ENCODE results near the gene ZNF181. TPM values are rescaled to one million over a fixed set of nuclear protein-coding genes. Genes with fewer than 3 reads are reported as not detected.

The ZNF181 gene
- polyA plus RNA-seq, 1 donor (not counting 4 experiments of a cell fraction or from before 2014, with no cell fraction given) = 4.0 TPM

- H3K36me3 ChIP-seq (ENCODE audit: control insufficient read depth in 2 of 2, extremely low read depth in 1 of 2, insufficient read depth in 2 of 2, low read length in 2 of 2) = peaks cover 8 to 20% of the 10 kb centered on the region in 2 experiments
- H3K9ac ChIP-seq (ENCODE audit: control insufficient read depth, extremely low read depth, insufficient read depth, low read length) = no peak overlapping the region
- no peaks in the 10 kb centered on the region for H3K9me1 ChIP-seq (ENCODE audit: control insufficient read depth, extremely low read depth, insufficient read depth, low read length)
- no peak overlapping the region for H3K27ac ChIP-seq (ENCODE audit: control insufficient read depth, insufficient read depth, low read length)
- H4K20me1 ChIP-seq (ENCODE audit: control insufficient read depth, extremely low read depth, insufficient read depth, low read length) = no peaks in the 10 kb centered on the region
- H3K4me3 ChIP-seq (ENCODE audit: control insufficient read depth in 2 of 3, extremely low read depth in 1 of 3, insufficient read depth in 2 of 3, low read depth in 1 of 3, low read length in 3 of 3) = no peak overlapping the region
- peaks cover 9% of the 10 kb centered on the region for H3K9me3 ChIP-seq (ENCODE audit: control insufficient read depth, low read depth, low read length)
- FAIRE-seq = no peak
- no peaks in the 10 kb centered on the region for H3K79me2 ChIP-seq (ENCODE audit: control insufficient read depth, insufficient read depth, low read length)
- no peak for DNase-seq (ENCODE audit: low read depth, low spot score)
- H3K4me1 ChIP-seq (ENCODE audit: control insufficient read depth, extremely low read depth, insufficient read depth, low read length) = no peaks in the 10 kb centered on the region
- H3K27me3 ChIP-seq (ENCODE audit: control insufficient read depth, extremely low read depth, insufficient read depth, low read length) = no peaks in the 10 kb centered on the region
- no peak overlapping the region for H2AFZ ChIP-seq (ENCODE audit: control insufficient read depth, low read length)
- TF ChIP-seq EZH2 (IDR thresholded peaks at IDR 0.05; ENCODE audit: low read length) (no peak), CTCF (optimal IDR thresholded peaks at IDR 0.05 in 1 of 3, IDR thresholded peaks at IDR 0.05 in 1 of 3, conservative IDR thresholded peaks at IDR 0.05 in 1 of 3; ENCODE audit: extremely low read depth in 1 of 3, insufficient read depth in 2 of 3, low read length in 3 of 3) (no peak)
- dilution Hi-C loops (cut with MboI; ENCODE audit: extremely low pct_ligation_motif_present, low sequenced_read_pairs) = no loop called here
- H3K4me2 ChIP-seq (ENCODE audit: control insufficient read depth, extremely low read depth, insufficient read depth, low read depth, low read length) = no peak overlapping the region
These were observed 32.3 kb downstream of the ZNF181 start for GRCh38 chr19:34766386-34766785.

GRCh38 chr19:34767951-34768350 is 33.9 kb downstream of the ZNF181 start:
- Histone ChIP-seq H3K79me2 (ENCODE audit: control insufficient read depth, insufficient read depth, low read length) (no peaks in the 10 kb centered on the region), H3K4me1 (ENCODE audit: control insufficient read depth, extremely low read depth, insufficient read depth, low read length) (no peaks in the 10 kb centered on the region), H3K4me3 (ENCODE audit: control insufficient read depth in 2 of 3, extremely low read depth in 1 of 3, insufficient read depth in 2 of 3, low read depth in 1 of 3, low read length in 3 of 3) (no peak overlapping the region), H4K20me1 (ENCODE audit: control insufficient read depth, extremely low read depth, insufficient read depth, low read length) (no peaks in the 10 kb centered on the region), H3K9ac (ENCODE audit: control insufficient read depth, extremely low read depth, insufficient read depth, low read length) (no peak overlapping the region), H3K27me3 (ENCODE audit: control insufficient read depth, extremely low read depth, insufficient read depth, low read length) (no peaks in the 10 kb centered on the region), H3K27ac (ENCODE audit: control insufficient read depth, insufficient read depth, low read length) (no peak overlapping the region), H2AFZ (ENCODE audit: control insufficient read depth, low read length) (no peak overlapping the region), H3K9me3 (ENCODE audit: control insufficient read depth, low read depth, low read length) (peaks cover 9% of the 10 kb centered on the region), H3K4me2 (ENCODE audit: control insufficient read depth, extremely low read depth, insufficient read depth, low read depth, low read length) (no peak overlapping the region), H3K9me1 (ENCODE audit: control insufficient read depth, extremely low read depth, insufficient read depth, low read length) (no peaks in the 10 kb centered on the region), H3K36me3 (ENCODE audit: control insufficient read depth in 2 of 2, extremely low read depth in 1 of 2, insufficient read depth in 2 of 2, low read length in 2 of 2) (peaks cover 8 to 20% of the 10 kb centered on the region in 2 experiments)
- TF ChIP-seq CTCF (optimal IDR thresholded peaks at IDR 0.05 in 1 of 3, IDR thresholded peaks at IDR 0.05 in 1 of 3, conservative IDR thresholded peaks at IDR 0.05 in 1 of 3; ENCODE audit: extremely low read depth in 1 of 3, insufficient read depth in 2 of 3, low read length in 3 of 3) (no peak), EZH2 (IDR thresholded peaks at IDR 0.05; ENCODE audit: low read length) (no peak)
- FAIRE-seq = no peak
- no peak for DNase-seq (ENCODE audit: low read depth, low spot score)
- dilution Hi-C loops (cut with MboI; ENCODE audit: extremely low pct_ligation_motif_present, low sequenced_read_pairs) = no loop called here

Measured in keratinocyte (primary cell).